ENCODE data around the gene POGZ. TPM values are rescaled to one million over a fixed set of nuclear protein-coding genes. Genes with fewer than 3 reads are reported as not detected.
"Not testable (repeated sequence)": the region's sequence is repeated elsewhere in the genome, so short reads cannot be mapped to it uniquely, and the experiment has no call there.

Gene POGZ
- total and polyA plus RNA-seq, 2 of the 4 experiments (the other 2 are of a cell fraction) = 20.8 to 33.5 TPM

- TF ChIP-seq MXI1 (IDR thresholded peaks at IDR 0.05; ENCODE audit: borderline replicate concordance, low read depth, low read length) = no peak
Measured at GRCh38 chr1:151443846-151444782, 15.2 kb downstream of the POGZ start (continued).

- H2BK120ac ChIP-seq (ENCODE audit: low read depth, low read length); H3K9me3 ChIP-seq (ENCODE audit: control insufficient read depth, insufficient read depth, low read length); H3K4me3 ChIP-seq (ENCODE audit: insufficient read depth, low read depth, low read length); H3K18ac ChIP-seq (ENCODE audit: low read depth, low read length); intact Hi-C loops (cut with micrococcal nuclease); H3K27me3 ChIP-seq (ENCODE audit: control insufficient read depth, insufficient read depth, low read length); H3K4me2 ChIP-seq (ENCODE audit: low read depth, low read length); H4K5ac ChIP-seq (ENCODE audit: low read depth, low read length); H2AFZ ChIP-seq (replicated peaks; ENCODE audit: low read length, poor library complexity); BruUV-seq (replicated peaks); in situ Hi-C loops (cut with MboI; ENCODE audit: low sequenced_read_pairs); H4K91ac ChIP-seq (ENCODE audit: insufficient read depth, low read depth, low read length); H3K56ac ChIP-seq (ENCODE audit: extremely low read depth, insufficient read depth, low read length); H2BK20ac ChIP-seq (ENCODE audit: low read depth, low read length); H3K9me1 ChIP-seq (ENCODE audit: insufficient read depth, low read length); DNase-seq; H2AK5ac ChIP-seq (ENCODE audit: low read depth, low read length); H2AK9ac ChIP-seq (replicated peaks; ENCODE audit: low read depth, low read length, poor library complexity); H2BK15ac ChIP-seq (ENCODE audit: low read depth, low read length); H3K27ac ChIP-seq (ENCODE audit: insufficient read depth, low read length); CTCF ChIA-PET; dilution Hi-C loops (cut with HindIII; ENCODE audit: low sequenced_read_pairs, unreplicated experiment); POLR2A ChIA-PET (ENCODE audit: unreplicated experiment); H3K14ac ChIP-seq (replicated peaks; ENCODE audit: low read depth, low read length); H3K4me1 ChIP-seq (ENCODE audit: control insufficient read depth, insufficient read depth, low read length); ATAC-seq (ENCODE audit: low read depth); H3K9ac ChIP-seq (ENCODE audit: low read depth, low read length); H3K4ac ChIP-seq (ENCODE audit: low read depth, low read length); H2BK5ac ChIP-seq (ENCODE audit: low read depth, low read length, poor library complexity, severe bottlenecking); H3K23ac ChIP-seq (ENCODE audit: low read depth, low read length); H4K8ac ChIP-seq (ENCODE audit: low read depth in 2 of 2, low read length in 2 of 2): not testable (repeated sequence)
- no CpG with 5 or more reads among the region's 8 CpGs for WGBS, 2 experiments (ENCODE audit: extremely low coverage in 2 of 2, insufficient read length in 1 of 2)
- Histone ChIP-seq H3K79me1 (ENCODE audit: low read depth in 1 of 2, low read length in 2 of 2) (peaks cover 31 to 75% of the 10 kb centered on the region in 2 experiments), H3K36me3 (ENCODE audit: control insufficient read depth, insufficient read depth, low read length) (peaks cover 13% of the 10 kb centered on the region), H4K20me1 (ENCODE audit: insufficient read depth, low read length) (peaks cover 69% of the 10 kb centered on the region)
Measured at GRCh38 chr1:151437396-151437795, 21.9 kb downstream of the POGZ start.

Measured in IMR-90 (cell line).